CD14-positive monocyte (primary cell): ENCODE measurements around the gene GSTO2. TPM values are rescaled to one million over a fixed set of nuclear protein-coding genes. Genes with fewer than 3 reads are reported as not detected.

Source experiments
- DNase-seq, 3 donors: peaks; one replicate each; pipeline ENCODE4 v3.0.0-alpha.2; 2011 to 2022
- H2AFZ ChIP-seq: 2 replicates; pipeline ENCODE4 v1.6.0; 2012; ENCODE audit warnings: mild to moderate bottlenecking, low read depth, low read length, inconsistent platforms; ENCODE audit not compliant: insufficient read depth, poor library complexity, severe bottlenecking
- H3K27ac ChIP-seq, 2 donors: 1 replicate in 1 of 2; 2 replicates in 1 of 2; pipeline ENCODE4 v1.5.1; 2012 to 2013; ENCODE audit warnings: low read length in 2 of 2, control low read depth in 1 of 2, inconsistent platforms in 1 of 2, low read depth in 1 of 2, mild to moderate bottlenecking in 1 of 2
- H3K27me3 ChIP-seq, 2 donors: one replicate each; pipeline versions ENCODE4 v1.6.0 to v1.6.1; 2011 to 2013; ENCODE audit warnings: low read length in 2 of 2; ENCODE audit not compliant: control insufficient read depth in 2 of 2, insufficient read depth in 2 of 2
- H3K36me3 ChIP-seq, 2 donors: replicated peaks in 1 of 2; 1 replicate in 1 of 2; 2 replicates in 1 of 2; pipeline versions ENCODE4 v1.5.1 to v1.6.1; 2012 to 2013; ENCODE audit warnings: low read length in 2 of 2, control low read depth in 1 of 2, inconsistent platforms in 1 of 2, mild to moderate bottlenecking in 1 of 2; ENCODE audit not compliant: insufficient read depth in 2 of 2, control insufficient read depth in 1 of 2
- H3K4me1 ChIP-seq, 2 donors: 1 replicate in 1 of 2; 2 replicates in 1 of 2; pipeline versions ENCODE4 v1.5.1 to v1.6.1; 2012 to 2013; ENCODE audit warnings: low read length in 2 of 2, control low read depth in 1 of 2, inconsistent platforms in 1 of 2, mild to moderate bottlenecking in 1 of 2, moderate library complexity in 1 of 2; ENCODE audit not compliant: insufficient read depth in 2 of 2, control insufficient read depth in 1 of 2
- H3K4me2 ChIP-seq: replicated peaks from 2 replicates; pipeline ENCODE3; 2012; ENCODE audit warnings: low read length, moderate library complexity, mild to moderate bottlenecking; ENCODE audit not compliant: poor library complexity, severe bottlenecking; ENCODE audit errors: extremely low read depth
- H3K4me3 ChIP-seq, 3 experiments: fragments of 200-600 bp in 1 of 3; sonication (generic) in 1 of 3; replicated peaks in 1 of 3; 1 replicate in 2 of 3; 2 replicates in 1 of 3; pipeline ENCODE4 v1.5.1; 2011 to 2013; ENCODE audit warnings: low read length in 3 of 3, mild to moderate bottlenecking in 3 of 3, control low read depth in 2 of 3, low read depth in 2 of 3, inconsistent platforms in 1 of 3, moderate library complexity in 1 of 3
- H3K79me2 ChIP-seq: 2 replicates; pipeline ENCODE4 v1.6.0; 2012; ENCODE audit warnings: mild to moderate bottlenecking, control low read depth, inconsistent platforms, low read length, moderate library complexity; ENCODE audit not compliant: insufficient read depth
- H3K9ac ChIP-seq: 2 replicates; pipeline ENCODE4 v1.6.0; 2017; ENCODE audit warnings: low read length, mild to moderate bottlenecking; ENCODE audit not compliant: insufficient read depth, poor library complexity, severe bottlenecking
- H3K9me3 ChIP-seq, 2 donors: replicated peaks in 1 of 2; 1 replicate in 1 of 2; 2 replicates in 1 of 2; pipeline versions ENCODE4 v1.5.1 to v1.6.1; 2012 to 2013; ENCODE audit warnings: low read length in 2 of 2, control low read depth in 1 of 2; ENCODE audit not compliant: control insufficient read depth in 1 of 2, insufficient read depth in 1 of 2
- H4K20me1 ChIP-seq: 2 replicates; pipeline ENCODE4 v1.6.0; 2012; ENCODE audit warnings: mild to moderate bottlenecking, low read length, control low read depth, moderate library complexity; ENCODE audit not compliant: insufficient read depth
- H3K27ac Mint-ChIP-seq, 7 donors: one replicate each; pipeline ENCODE4 v1.8.0; 2020; ENCODE audit warnings: mild to moderate bottlenecking in 7 of 7, mixed read lengths in 7 of 7, moderate library complexity in 6 of 7, inconsistent platforms in 2 of 7
- H3K27me3 Mint-ChIP-seq, 3 donors: one replicate each; pipeline ENCODE4 v1.8.0; 2021 to 2022; ENCODE audit warnings: low read depth in 3 of 3, mild to moderate bottlenecking in 3 of 3, mixed read lengths in 3 of 3, moderate library complexity in 3 of 3, inconsistent platforms in 1 of 3
- H3K36me3 Mint-ChIP-seq, 2 donors: one replicate each; pipeline ENCODE4 v1.8.0; 2020; ENCODE audit warnings: mixed read lengths in 2 of 2, inconsistent platforms in 1 of 2, mild to moderate bottlenecking in 1 of 2
- H3K4me1 Mint-ChIP-seq: one replicate; pipeline ENCODE4 v1.8.0; 2020; ENCODE audit warnings: mild to moderate bottlenecking, mixed read lengths
- H3K4me3 Mint-ChIP-seq, 2 donors: one replicate each; pipeline ENCODE4 v1.8.0; 2020; ENCODE audit warnings: mild to moderate bottlenecking in 2 of 2, mixed read lengths in 2 of 2, moderate library complexity in 1 of 2
- H3K9me3 Mint-ChIP-seq, 7 donors: one replicate each; pipeline ENCODE4 v1.8.0; 2020 to 2022; ENCODE audit warnings: mixed read lengths in 7 of 7, mild to moderate bottlenecking in 6 of 7, moderate library complexity in 6 of 7, inconsistent platforms in 2 of 7
- CTCF ChIP-seq: fragments of 200-600 bp; IDR thresholded peaks from one replicate; pipeline ENCODE4 v1.8.0; 2022; ENCODE audit warnings: antibody characterized with exemption, mild to moderate bottlenecking
- WGBS: methylation state at CpG from one replicate; pipeline ENCODE4 v1.1.5; 2013; ENCODE audit warnings: missing lambda C conversion rate; ENCODE audit not compliant: insufficient coverage; 5-methylcytosine and 5-hydroxymethylcytosine counted together
- intact Hi-C, 2 donors: fragments of 100-400 bp; cut with micrococcal nuclease; formaldehyde crosslinking; loops; one replicate each; pipeline versions ENCODE4 v1.15.0 to v1.15.1; 2023
- polyA plus RNA-seq, 3 donors: library from polyadenylated mRNA; depleted of rRNA in 1 of 3; unstranded in 2 of 3; stranded (reverse) in 1 of 3; fragments of 300-500 nt in 2 of 3; fragments of >200 nt in 1 of 3; fragmentation: Illumina TruSeq in 2 of 3; gene quantifications; 1 replicate in 2 of 3; 2 replicates in 1 of 3; pipeline ENCODE4 v1.2.3, GENCODE V29; 2012 to 2021

The GSTO2 gene
- polyA plus RNA-seq, 3 donors: 0.16 to 0.26 TPM; not detected in 1

- Mint-ChIP-seq H3K36me3 (peaks cover 70 to 72% of the 10 kb centered on the region in 2 donors), H3K9me3 (no peaks in the 10 kb centered on the region), H3K4me3 (no peak overlapping the region), H3K27me3 (no peaks in the 10 kb centered on the region), H3K4me1 (peaks cover 47% of the 10 kb centered on the region), H3K27ac (no peak overlapping the region)
- H3K79me2 ChIP-seq: peaks cover 83% of the 10 kb centered on the region
- H3K4me1 ChIP-seq: peaks cover 30 to 42% of the 10 kb centered on the region in 2 donors
- peaks cover 70 to 79% of the 10 kb centered on the region in 2 donors for H3K36me3 ChIP-seq
- H4K20me1 ChIP-seq: peaks cover 62% of the 10 kb centered on the region
- no peak overlapping the region for H3K4me2 ChIP-seq
- WGBS: 100% methylated on average over 1 of the region's 5 CpGs
- no peak overlapping the region for H2AFZ ChIP-seq
- no peak for TF ChIP-seq CTCF
- intact Hi-C loops: loop anchor here in 1 of 2 donors (5.0 to 10.0 kb wide), 2 partner anchors 32 to 350 kb away; partner anchors contain the start of genes CFAP43 and STN1
- DNase-seq: no peak
- no peaks in the 10 kb centered on the region for H3K9me3 ChIP-seq
- no peak overlapping the region for H3K9ac ChIP-seq
- no peak overlapping the region for H3K27ac ChIP-seq
- H3K27me3 ChIP-seq: no peaks in the 10 kb centered on the region
- no peak overlapping the region for H3K4me3 ChIP-seq
Measured at GRCh38 chr10:104264783-104265182, 4.2 kb upstream of the GSTO2 start.

- no peaks in the 10 kb centered on the region for H3K9me3 Mint-ChIP-seq
- peak overlapping the region; percentile 83 to 88 for H3K4me3 Mint-ChIP-seq
- Histone ChIP-seq H3K27me3 (no peaks in the 10 kb centered on the region), H4K20me1 (peaks cover 35% of the 10 kb centered on the region), H3K4me1 (peaks cover 14 to 22% of the 10 kb centered on the region in 2 donors), H2AFZ (peak overlapping the region; percentile 78), H3K9me3 (no peaks in the 10 kb centered on the region), H3K4me2 (peak overlapping the region; percentile 83), H3K36me3 (peaks cover 47 to 52% of the 10 kb centered on the region in 2 donors), H3K79me2 (peaks cover 59% of the 10 kb centered on the region), H3K4me3 (peak overlapping the region; percentile 72 to 84 (median 80)), H3K9ac (peak overlapping the region; percentile 92), H3K27ac (peak overlapping the region; percentile 80 to 94)
- H3K36me3 Mint-ChIP-seq: peaks cover 41 to 45% of the 10 kb centered on the region in 2 donors
- no peak for DNase-seq
- TF ChIP-seq CTCF: no peak
- H3K4me1 Mint-ChIP-seq: peaks cover 24% of the 10 kb centered on the region
- H3K27ac Mint-ChIP-seq: peak overlapping the region; percentile 90 to 97 (median 93)
- intact Hi-C loops: loop anchor here in 1 of 2 donors (5.0 to 10.0 kb wide), 2 partner anchors 36 to 353 kb away; partner anchors contain the start of genes CFAP43 and STN1
- H3K27me3 Mint-ChIP-seq: no peaks in the 10 kb centered on the region
- WGBS: 94% methylated on average over 3 of the region's 14 CpGs
Measured at GRCh38 chr10:104267721-104268404, 1.1 kb upstream of the GSTO2 start.
